ENCODE measurements around the gene KAZN. TPM values are rescaled to one million over a fixed set of nuclear protein-coding genes. Genes with fewer than 3 reads are reported as not detected.
A peak's percentile ranks its signal among the peaks of the same experiment; 100 is the strongest.

Gene KAZN
- total and polyA plus RNA-seq, 2 donors from 2014 or later, result 17.4 to 60.8 TPM

- intact Hi-C loops (cut with DNase I), result no loop called here
- Histone ChIP-seq H3K27me3 (ENCODE audit: control insufficient read depth, insufficient read depth, low read length) (no peaks in the 10 kb centered on the region), H3K9me3 (ENCODE audit: control insufficient read depth in 2 of 3, insufficient read depth in 1 of 3, low read length in 3 of 3) (no peaks in the 10 kb centered on the region), H3K4me1 (ENCODE audit: control insufficient read depth in 2 of 3, insufficient read depth in 2 of 3, low read depth in 1 of 3, low read length in 3 of 3) (no peaks in the 10 kb centered on the region), H3K4me3 (ENCODE audit: low read length in 3 of 3) (no peak overlapping the region), H3K27ac (ENCODE audit: low read depth in 2 of 2, low read length in 2 of 2) (no peak overlapping the region), H3K36me3 (ENCODE audit: control insufficient read depth in 2 of 3, insufficient read depth in 3 of 3, low read length in 3 of 3) (no peaks in the 10 kb centered on the region), H3K9ac (ENCODE audit: low read length in 3 of 3) (no peak overlapping the region)
- TF ChIP-seq CTCF (IDR thresholded peaks at IDR 0.05; ENCODE audit: borderline replicate concordance, extremely low read depth, insufficient read depth), result no peak
- FAIRE-seq, result no peak
- DNase-seq, result peak in 2 of 5 donors; percentile 27 to 57
Observed at GRCh38 chr1:14590411-14591180, 7.9 kb upstream of the KAZN start.

GRCh38 chr1:14591600-14591999 lies 6.9 kb upstream of the KAZN start:
- H3K27me3 ChIP-seq (ENCODE audit: control insufficient read depth, insufficient read depth, low read length), result no peaks in the 10 kb centered on the region
- no peak overlapping the region for H3K9ac ChIP-seq (ENCODE audit: low read length in 3 of 3)
- no peaks in the 10 kb centered on the region for H3K9me3 ChIP-seq (ENCODE audit: control insufficient read depth in 2 of 3, insufficient read depth in 1 of 3, low read length in 3 of 3)
- no peaks in the 10 kb centered on the region for H3K36me3 ChIP-seq (ENCODE audit: control insufficient read depth in 2 of 3, insufficient read depth in 3 of 3, low read length in 3 of 3)
- no peak overlapping the region for H3K27ac ChIP-seq (ENCODE audit: low read depth in 2 of 2, low read length in 2 of 2)
- DNase-seq (peak in 1 of 5 donors; percentile 44), FAIRE-seq (no peak)
- TF ChIP-seq CTCF (IDR thresholded peaks at IDR 0.05; ENCODE audit: borderline replicate concordance, extremely low read depth, insufficient read depth), result no peak
- H3K4me1 ChIP-seq (ENCODE audit: control insufficient read depth in 2 of 3, insufficient read depth in 2 of 3, low read depth in 1 of 3, low read length in 3 of 3), result no peaks in the 10 kb centered on the region
- intact Hi-C loops (cut with DNase I), result no loop called here
- H3K4me3 ChIP-seq (ENCODE audit: low read length in 3 of 3), result no peak overlapping the region

GRCh38 chr1:14592004-14592631 lies 6.4 kb upstream of the KAZN start:
- Histone ChIP-seq H3K9me3 (ENCODE audit: control insufficient read depth in 2 of 3, insufficient read depth in 1 of 3, low read length in 3 of 3) (no peaks in the 10 kb centered on the region), H3K4me3 (ENCODE audit: low read length in 3 of 3) (no peak overlapping the region), H3K4me1 (ENCODE audit: control insufficient read depth in 2 of 3, insufficient read depth in 2 of 3, low read depth in 1 of 3, low read length in 3 of 3) (no peaks in the 10 kb centered on the region), H3K27me3 (ENCODE audit: control insufficient read depth, insufficient read depth, low read length) (no peaks in the 10 kb centered on the region), H3K27ac (ENCODE audit: low read depth in 2 of 2, low read length in 2 of 2) (no peak overlapping the region), H3K36me3 (ENCODE audit: control insufficient read depth in 2 of 3, insufficient read depth in 3 of 3, low read length in 3 of 3) (no peaks in the 10 kb centered on the region), H3K9ac (ENCODE audit: low read length in 3 of 3) (no peak overlapping the region)
- no peak for TF ChIP-seq CTCF (IDR thresholded peaks at IDR 0.05; ENCODE audit: borderline replicate concordance, extremely low read depth, insufficient read depth)
- DNase-seq (peak in 1 of 5 donors; percentile 45), FAIRE-seq (no peak)
- intact Hi-C loops (cut with DNase I), result no loop called here

Measured in kidney (tissue), 14 donors.